DND-41 (cell line): ENCODE results near the gene CTNNA3.

Source experiments
- EZH2 ChIP-seq: IDR thresholded peaks from 3 replicates; pipeline ENCODE4 v1.6.1; 2012; ENCODE audit warnings: borderline replicate concordance, low read depth, mild to moderate bottlenecking, moderate library complexity, low read length, inconsistent platforms; ENCODE audit not compliant: severe bottlenecking
- TF ChIP-seq, protein P1 (sequence below): IDR thresholded peaks from 2 replicates; pipeline ENCODE4 v1.5.1; 2012; ENCODE audit warnings: borderline replicate concordance, low read length, moderate library complexity, mild to moderate bottlenecking; ENCODE audit not compliant: poor library complexity, severe bottlenecking; ENCODE audit errors: extremely low read depth

DNA sequence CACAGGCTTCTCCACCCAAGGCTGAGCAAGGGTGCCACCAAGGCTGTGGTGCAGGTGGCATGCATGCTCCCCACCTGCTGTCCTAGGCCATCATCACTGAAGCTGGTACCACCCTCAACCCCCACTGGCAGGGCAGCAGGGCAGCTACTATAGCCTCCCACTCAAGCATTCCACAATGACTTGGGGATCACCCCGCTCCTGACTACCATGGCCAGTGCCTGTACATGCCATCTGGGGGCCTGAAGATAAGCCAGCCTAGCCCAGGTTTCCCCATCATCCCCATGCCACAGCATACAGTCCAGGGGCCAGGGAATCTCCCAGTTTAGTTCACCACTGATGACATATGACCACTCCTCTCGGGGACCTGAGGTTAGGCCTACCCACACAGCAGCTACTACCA, 1281.1 kb downstream of the CTNNA3 start:
- no peak for TF ChIP-seq EZH2
- TF ChIP-seq, protein P1, sequence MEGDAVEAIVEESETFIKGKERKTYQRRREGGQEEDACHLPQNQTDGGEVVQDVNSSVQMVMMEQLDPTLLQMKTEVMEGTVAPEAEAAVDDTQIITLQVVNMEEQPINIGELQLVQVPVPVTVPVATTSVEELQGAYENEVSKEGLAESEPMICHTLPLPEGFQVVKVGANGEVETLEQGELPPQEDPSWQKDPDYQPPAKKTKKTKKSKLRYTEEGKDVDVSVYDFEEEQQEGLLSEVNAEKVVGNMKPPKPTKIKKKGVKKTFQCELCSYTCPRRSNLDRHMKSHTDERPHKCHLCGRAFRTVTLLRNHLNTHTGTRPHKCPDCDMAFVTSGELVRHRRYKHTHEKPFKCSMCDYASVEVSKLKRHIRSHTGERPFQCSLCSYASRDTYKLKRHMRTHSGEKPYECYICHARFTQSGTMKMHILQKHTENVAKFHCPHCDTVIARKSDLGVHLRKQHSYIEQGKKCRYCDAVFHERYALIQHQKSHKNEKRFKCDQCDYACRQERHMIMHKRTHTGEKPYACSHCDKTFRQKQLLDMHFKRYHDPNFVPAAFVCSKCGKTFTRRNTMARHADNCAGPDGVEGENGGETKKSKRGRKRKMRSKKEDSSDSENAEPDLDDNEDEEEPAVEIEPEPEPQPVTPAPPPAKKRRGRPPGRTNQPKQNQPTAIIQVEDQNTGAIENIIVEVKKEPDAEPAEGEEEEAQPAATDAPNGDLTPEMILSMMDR: no peak
